ENCODE measurements around the gene FAM53B. TPM values are rescaled to one million over a fixed set of nuclear protein-coding genes. Genes with fewer than 3 reads are reported as not detected.

Gene FAM53B
- total and polyA plus RNA-seq, 4 donors: 14.6 to 45.4 (median 18.2) TPM

DNA sequence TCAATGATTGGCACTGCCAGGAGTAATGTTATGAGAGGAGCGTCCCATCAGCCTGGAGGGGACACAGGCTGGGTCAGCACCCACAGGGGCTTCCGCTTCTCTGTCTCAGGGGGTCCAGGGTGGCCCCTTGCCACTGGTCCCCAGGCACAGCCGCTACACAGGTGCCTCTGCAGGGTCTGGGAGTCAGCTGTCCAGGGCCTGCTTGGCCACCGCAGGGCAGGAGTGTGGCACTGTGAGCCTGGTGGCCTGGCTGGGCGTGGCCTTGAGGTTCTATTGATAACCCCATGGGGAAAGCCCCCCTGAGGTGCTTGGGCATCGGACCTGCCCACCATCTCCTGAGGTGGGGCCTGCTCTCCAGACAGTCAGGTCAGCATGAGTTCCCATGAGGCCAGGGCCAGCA is 146.0 kb downstream of the FAM53B start:
- WGBS, 2 donors: 81 to 96% methylated on average over 6 of the region's 6 CpGs
- H3K36me3 ChIP-seq (ENCODE audit: control insufficient read depth in 4 of 4, insufficient read depth in 4 of 4, low read length in 4 of 4): no peaks in the 10 kb centered on the region
- no peak overlapping the region for H3K27ac ChIP-seq (ENCODE audit: low read depth in 1 of 2, low read length in 1 of 2)
- H3K9me3 ChIP-seq (ENCODE audit: control insufficient read depth in 4 of 4, insufficient read depth in 3 of 4, low read length in 3 of 4): no peaks in the 10 kb centered on the region
- H3K9ac ChIP-seq (ENCODE audit: insufficient read depth in 1 of 2, low read length in 2 of 2): no peak overlapping the region
- no peaks in the 10 kb centered on the region for H3K4me1 ChIP-seq (ENCODE audit: control insufficient read depth in 5 of 5, insufficient read depth in 5 of 5, low read length in 5 of 5)
- no peak for ATAC-seq (ENCODE audit: insufficient read depth, low FRiP score)
- no peak for DNase-seq
- TF ChIP-seq, protein P1, sequence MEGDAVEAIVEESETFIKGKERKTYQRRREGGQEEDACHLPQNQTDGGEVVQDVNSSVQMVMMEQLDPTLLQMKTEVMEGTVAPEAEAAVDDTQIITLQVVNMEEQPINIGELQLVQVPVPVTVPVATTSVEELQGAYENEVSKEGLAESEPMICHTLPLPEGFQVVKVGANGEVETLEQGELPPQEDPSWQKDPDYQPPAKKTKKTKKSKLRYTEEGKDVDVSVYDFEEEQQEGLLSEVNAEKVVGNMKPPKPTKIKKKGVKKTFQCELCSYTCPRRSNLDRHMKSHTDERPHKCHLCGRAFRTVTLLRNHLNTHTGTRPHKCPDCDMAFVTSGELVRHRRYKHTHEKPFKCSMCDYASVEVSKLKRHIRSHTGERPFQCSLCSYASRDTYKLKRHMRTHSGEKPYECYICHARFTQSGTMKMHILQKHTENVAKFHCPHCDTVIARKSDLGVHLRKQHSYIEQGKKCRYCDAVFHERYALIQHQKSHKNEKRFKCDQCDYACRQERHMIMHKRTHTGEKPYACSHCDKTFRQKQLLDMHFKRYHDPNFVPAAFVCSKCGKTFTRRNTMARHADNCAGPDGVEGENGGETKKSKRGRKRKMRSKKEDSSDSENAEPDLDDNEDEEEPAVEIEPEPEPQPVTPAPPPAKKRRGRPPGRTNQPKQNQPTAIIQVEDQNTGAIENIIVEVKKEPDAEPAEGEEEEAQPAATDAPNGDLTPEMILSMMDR (IDR thresholded peaks at IDR 0.05; ENCODE audit: control extremely low read depth, extremely low read depth): no peak
- no peak overlapping the region for H3K4me3 ChIP-seq
- no peaks in the 10 kb centered on the region for H3K27me3 ChIP-seq (ENCODE audit: control insufficient read depth in 3 of 3, insufficient read depth in 3 of 3, low read length in 2 of 3)

DNA sequence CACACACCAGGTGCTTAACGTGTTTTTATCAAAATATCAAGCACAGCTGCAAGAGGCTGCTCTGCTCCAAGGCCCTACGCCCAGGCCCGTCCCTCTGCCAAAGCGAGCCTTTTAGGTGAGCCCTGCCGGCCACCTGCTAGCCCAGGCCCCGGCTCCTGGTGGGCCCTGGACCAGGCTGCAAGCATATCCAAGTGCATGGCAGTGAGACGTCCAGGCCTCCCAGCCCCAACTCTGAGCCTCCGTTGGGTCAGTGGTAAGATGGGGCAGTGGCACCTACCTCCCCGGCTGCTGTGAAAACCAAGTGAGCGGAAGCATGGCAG is 146.4 kb downstream of the FAM53B start:
- TF ChIP-seq, protein P1 (IDR thresholded peaks at IDR 0.05; ENCODE audit: control extremely low read depth, extremely low read depth): no peak
- Histone ChIP-seq H3K27me3 (ENCODE audit: control insufficient read depth in 3 of 3, insufficient read depth in 3 of 3, low read length in 2 of 3) (no peaks in the 10 kb centered on the region), H3K9ac (ENCODE audit: insufficient read depth in 1 of 2, low read length in 2 of 2) (no peak overlapping the region), H3K9me3 (ENCODE audit: control insufficient read depth in 4 of 4, insufficient read depth in 3 of 4, low read length in 3 of 4) (no peaks in the 10 kb centered on the region), H3K4me3 (no peak overlapping the region), H3K36me3 (ENCODE audit: control insufficient read depth in 4 of 4, insufficient read depth in 4 of 4, low read length in 4 of 4) (no peaks in the 10 kb centered on the region), H3K27ac (ENCODE audit: low read depth in 1 of 2, low read length in 1 of 2) (no peak overlapping the region), H3K4me1 (ENCODE audit: control insufficient read depth in 5 of 5, insufficient read depth in 5 of 5, low read length in 5 of 5) (no peaks in the 10 kb centered on the region)
- 94% methylated on average over 10 of the region's 10 CpGs for WGBS, 2 donors
- DNase-seq (no peak), ATAC-seq (ENCODE audit: insufficient read depth, low FRiP score) (no peak)

DNA sequence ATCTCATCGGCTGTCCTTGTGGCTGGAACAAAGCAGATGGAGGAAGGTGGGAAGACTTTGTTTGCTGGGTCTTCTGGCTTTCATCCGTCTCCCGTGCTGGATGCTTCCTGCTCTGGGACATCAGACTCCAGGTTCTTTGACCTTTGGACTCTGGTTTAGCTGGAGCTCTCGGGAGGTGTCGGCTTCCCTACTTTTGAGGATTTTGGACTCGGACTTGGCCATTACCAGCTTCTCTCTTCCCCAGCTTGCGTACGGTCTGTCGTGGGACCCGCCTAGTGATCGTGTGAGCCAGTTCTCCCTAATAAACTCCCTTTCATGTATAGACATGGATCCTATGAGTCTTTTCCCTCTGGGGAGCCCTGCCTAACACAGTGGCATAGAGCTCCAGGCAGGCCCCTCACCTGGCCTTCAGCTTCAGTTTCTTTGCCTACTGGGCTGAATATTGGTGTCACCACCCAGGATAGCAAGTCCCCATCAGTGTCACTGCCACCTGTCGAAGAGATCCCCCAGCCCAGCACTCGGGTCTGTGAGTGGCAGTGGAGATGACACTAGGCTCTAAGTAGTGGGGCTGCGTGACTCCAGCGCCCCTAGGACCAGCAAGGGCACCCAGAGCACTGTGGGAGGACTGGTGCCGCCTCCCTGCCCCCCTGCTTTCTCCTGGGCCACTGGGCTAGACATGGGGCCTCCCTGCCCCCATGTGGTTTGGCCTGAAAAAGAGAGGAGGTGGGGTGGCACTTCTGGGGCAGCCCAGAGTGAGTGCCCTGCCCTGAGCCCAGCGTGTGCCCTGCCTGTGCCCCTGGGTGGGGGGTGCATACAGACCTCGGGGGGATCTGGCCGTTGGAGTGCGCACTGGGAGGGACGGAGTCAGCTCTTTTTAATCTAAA is 147.0 kb downstream of the FAM53B start:
- Histone ChIP-seq H3K4me1 (ENCODE audit: control insufficient read depth in 5 of 5, insufficient read depth in 5 of 5, low read length in 5 of 5) (no peaks in the 10 kb centered on the region), H3K4me3 (no peak overlapping the region), H3K27me3 (ENCODE audit: control insufficient read depth in 3 of 3, insufficient read depth in 3 of 3, low read length in 2 of 3) (no peaks in the 10 kb centered on the region), H3K9me3 (ENCODE audit: control insufficient read depth in 4 of 4, insufficient read depth in 3 of 4, low read length in 3 of 4) (no peaks in the 10 kb centered on the region), H3K9ac (ENCODE audit: insufficient read depth in 1 of 2, low read length in 2 of 2) (no peak overlapping the region), H3K36me3 (ENCODE audit: control insufficient read depth in 4 of 4, insufficient read depth in 4 of 4, low read length in 4 of 4) (no peaks in the 10 kb centered on the region), H3K27ac (ENCODE audit: low read depth in 1 of 2, low read length in 1 of 2) (no peak overlapping the region)
- DNase-seq: no peak
- ATAC-seq (ENCODE audit: insufficient read depth, low FRiP score): no peak
- WGBS, 2 donors: 89 to 92% methylated on average over 21 of the region's 21 CpGs
- TF ChIP-seq, protein P1 (IDR thresholded peaks at IDR 0.05; ENCODE audit: control extremely low read depth, extremely low read depth): no peak
